ENCODE results near the gene CYSLTR2. TPM values are rescaled to one million over a fixed set of nuclear protein-coding genes. Genes with fewer than 3 reads are reported as not detected.

The CYSLTR2 gene
- total and polyA plus RNA-seq, 12 donors, result 0.50 to 41.6 (median 12.8) TPM

- Histone ChIP-seq H3K9me3 (replicated peaks in 1 of 3) (no peaks in the 10 kb centered on the region), H3K27me3 (no peaks in the 10 kb centered on the region), H3K27ac (peak overlapping the region in 2 of 5 donors; percentile 1 to 29), H3K4me1 (replicated peaks in 1 of 2) (peaks cover 5 to 13% of the 10 kb centered on the region in 2 donors), H3K4me3 (no peak overlapping the region), H3K36me3 (replicated peaks in 1 of 2) (no peaks in the 10 kb centered on the region)
- peak; percentile 33 to 74 (median 57) for DNase-seq
- no peak for TF ChIP-seq CTCF (IDR thresholded peaks at IDR 0.05)
- intact Hi-C loops (cut with DNase I), result loop anchor here in 1 of 2 donors (10.0 kb wide), 1 partner anchor 62 kb away; no protein-coding TSS in a partner anchor
- WGBS, 4 donors, result 21 to 32% (median 31%) methylated on average over 2 of the region's 2 CpGs
Measured at GRCh38 chr13:48726711-48727110, 73.0 kb downstream of the CYSLTR2 start.

DNA sequence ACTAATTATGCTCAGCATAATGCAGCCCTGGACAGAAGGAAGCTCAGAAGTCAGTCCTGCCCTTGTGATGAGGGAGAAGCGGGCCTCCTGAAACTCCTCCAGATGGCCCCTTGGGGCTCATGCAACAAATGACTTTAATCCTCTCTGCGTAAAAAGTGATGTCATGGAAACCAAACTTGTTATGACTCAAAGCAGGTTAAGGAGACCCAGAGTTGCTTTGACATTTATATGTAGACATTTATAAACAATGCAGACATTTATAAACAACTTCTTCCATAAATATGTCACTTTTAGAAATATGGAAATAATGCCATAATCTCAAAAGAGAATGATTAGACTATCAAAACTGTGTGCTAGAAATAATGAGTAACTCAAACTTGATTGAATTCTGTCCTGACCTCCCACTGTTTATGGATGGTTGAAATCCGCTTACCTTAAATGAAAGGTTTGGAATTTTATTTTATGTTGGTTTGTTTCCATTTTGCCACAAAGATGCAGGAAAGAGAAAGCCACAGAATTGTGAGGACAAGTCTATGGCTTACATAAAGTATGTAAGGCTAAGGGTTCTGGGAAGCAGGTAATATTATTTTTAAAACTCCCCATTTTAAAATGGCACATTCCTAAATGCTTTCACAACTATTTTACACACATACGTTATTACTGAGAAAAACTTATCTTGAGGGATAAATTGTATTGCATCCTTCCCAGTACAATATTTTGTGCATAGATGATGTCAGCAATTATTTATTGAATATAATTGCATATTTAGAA, 73.7 kb downstream of the CYSLTR2 start:
- 44 to 62% (median 55%) methylated on average over 4 of the region's 4 CpGs for WGBS, 4 donors

DNA sequence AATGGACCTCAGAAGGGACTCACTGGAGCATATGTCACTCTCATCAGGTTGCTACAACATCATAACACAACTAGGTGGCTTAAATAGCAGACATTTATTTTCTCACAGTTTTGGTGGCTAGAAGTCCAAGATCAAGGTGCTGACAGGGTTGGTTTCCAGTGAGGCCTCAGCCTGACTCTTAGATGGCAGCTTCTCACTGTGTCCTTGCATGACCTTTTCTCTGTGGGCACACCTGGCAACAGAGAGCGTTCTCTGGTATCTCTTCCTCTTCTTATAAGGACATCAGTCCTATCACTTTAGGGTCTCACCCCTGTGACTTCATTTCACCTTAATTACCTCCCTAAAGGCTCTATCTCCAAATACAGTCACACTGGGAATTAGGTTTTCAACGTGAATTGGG, 74.5 kb downstream of the CYSLTR2 start:
- Histone ChIP-seq H3K36me3 (replicated peaks in 1 of 2) (no peaks in the 10 kb centered on the region), H3K27me3 (no peaks in the 10 kb centered on the region), H3K9me3 (replicated peaks in 1 of 3) (no peaks in the 10 kb centered on the region), H3K27ac (no peak overlapping the region), H3K4me1 (replicated peaks in 1 of 2) (peaks cover 5 to 13% of the 10 kb centered on the region in 2 donors), H3K4me3 (no peak overlapping the region)
- 78 to 90% (median 84%) methylated on average over 2 of the region's 2 CpGs for WGBS, 4 donors
- intact Hi-C loops (cut with DNase I), result loop anchor here in 1 of 2 donors (10.0 kb wide), 1 partner anchor 63 kb away; no protein-coding TSS in a partner anchor
- TF ChIP-seq CTCF (IDR thresholded peaks at IDR 0.05) (no peak), POLR2A (IDR thresholded peaks at IDR 0.05) (no peak)
- DNase-seq, result no peak

More for the DNA sequence above, 73.7 kb downstream of the CYSLTR2 start:
- Histone ChIP-seq H3K4me3 (no peak overlapping the region), H3K27ac (peak overlapping the region in 2 of 5 donors; percentile 1 to 29), H3K4me1 (replicated peaks in 1 of 2) (peaks cover 5 to 13% of the 10 kb centered on the region in 2 donors), H3K27me3 (no peaks in the 10 kb centered on the region), H3K9me3 (replicated peaks in 1 of 3) (no peaks in the 10 kb centered on the region), H3K36me3 (replicated peaks in 1 of 2) (no peaks in the 10 kb centered on the region)
- TF ChIP-seq CTCF (IDR thresholded peaks at IDR 0.05) (no peak), POLR2A (IDR thresholded peaks at IDR 0.05) (no peak)
- peak in 1 of 7 donors; percentile 70 for DNase-seq
- intact Hi-C loops (cut with DNase I), result loop anchor here in 1 of 2 donors (10.0 kb wide), 1 partner anchor 63 kb away; no protein-coding TSS in a partner anchor

- H3K4me1 ChIP-seq (replicated peaks in 1 of 2), result peaks cover 5 to 13% of the 10 kb centered on the region in 2 donors
- WGBS, 4 donors, result 85 to 95% (median 93%) methylated on average over 4 of the region's 4 CpGs
- TF ChIP-seq CTCF (IDR thresholded peaks at IDR 0.05), result no peak
- TF ChIP-seq POLR2A (IDR thresholded peaks at IDR 0.05), result no peak
- intact Hi-C loops (cut with DNase I), result loop anchor here in 1 of 2 donors (10.0 kb wide), 1 partner anchor 64 kb away; no protein-coding TSS in a partner anchor
- H3K27me3 ChIP-seq, result no peaks in the 10 kb centered on the region
- no peaks in the 10 kb centered on the region for H3K36me3 ChIP-seq (replicated peaks in 1 of 2)
- DNase-seq, result no peak
- H3K4me3 ChIP-seq, result no peak overlapping the region
- H3K27ac ChIP-seq, result no peak overlapping the region
- H3K9me3 ChIP-seq (replicated peaks in 1 of 3), result no peaks in the 10 kb centered on the region
Measured at GRCh38 chr13:48728876-48729275, 75.1 kb downstream of the CYSLTR2 start.

Data from adrenal gland (tissue), 12 donors.